ENCODE results near the gene CYP2R1.

CYP2R1 gene

DNA sequence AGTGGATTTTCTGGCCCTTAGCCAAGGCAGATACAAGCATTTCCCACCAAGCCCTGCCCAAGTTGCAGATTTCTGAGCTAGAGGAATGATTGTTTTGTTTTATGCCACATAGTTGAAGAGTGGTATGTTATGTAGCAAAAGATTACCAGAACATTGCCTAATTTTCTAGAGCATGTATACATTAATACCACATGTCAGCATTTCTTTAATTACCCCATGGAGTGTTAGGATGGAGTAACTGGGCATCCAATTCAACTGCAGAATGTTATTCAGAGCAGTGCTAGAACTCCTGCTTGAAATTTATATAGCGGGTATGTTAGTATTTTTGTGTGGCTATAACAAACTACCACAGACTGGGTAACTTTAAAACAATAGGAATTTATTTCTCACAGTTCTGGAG is 24.4 kb upstream of the CYP2R1 start:
- H4K20me1 ChIP-seq (ENCODE audit: insufficient read depth, low read length), result no peaks in the 10 kb centered on the region
- no peaks in the 10 kb centered on the region for H3K36me3 ChIP-seq (replicated peaks; ENCODE audit: low read depth, low read length)
- no peak overlapping the region for H3K27ac ChIP-seq (ENCODE audit: low read length)
- H3K9ac ChIP-seq (ENCODE audit: low read length), result no peak overlapping the region
- H3K4me2 ChIP-seq (ENCODE audit: low read length), result no peak overlapping the region
- no peaks in the 10 kb centered on the region for H3K79me2 ChIP-seq (ENCODE audit: low read length)
- H3K9me3 ChIP-seq (ENCODE audit: insufficient read depth, low read length), result no peaks in the 10 kb centered on the region
- no peaks in the 10 kb centered on the region for H3K4me1 ChIP-seq (ENCODE audit: low read length)
- peaks cover 3% of the 10 kb centered on the region; the same call in 1 of the 2 replicates for H3K27me3 ChIP-seq (ENCODE audit: low read depth, low read length)
- TF ChIP-seq, protein P1, sequence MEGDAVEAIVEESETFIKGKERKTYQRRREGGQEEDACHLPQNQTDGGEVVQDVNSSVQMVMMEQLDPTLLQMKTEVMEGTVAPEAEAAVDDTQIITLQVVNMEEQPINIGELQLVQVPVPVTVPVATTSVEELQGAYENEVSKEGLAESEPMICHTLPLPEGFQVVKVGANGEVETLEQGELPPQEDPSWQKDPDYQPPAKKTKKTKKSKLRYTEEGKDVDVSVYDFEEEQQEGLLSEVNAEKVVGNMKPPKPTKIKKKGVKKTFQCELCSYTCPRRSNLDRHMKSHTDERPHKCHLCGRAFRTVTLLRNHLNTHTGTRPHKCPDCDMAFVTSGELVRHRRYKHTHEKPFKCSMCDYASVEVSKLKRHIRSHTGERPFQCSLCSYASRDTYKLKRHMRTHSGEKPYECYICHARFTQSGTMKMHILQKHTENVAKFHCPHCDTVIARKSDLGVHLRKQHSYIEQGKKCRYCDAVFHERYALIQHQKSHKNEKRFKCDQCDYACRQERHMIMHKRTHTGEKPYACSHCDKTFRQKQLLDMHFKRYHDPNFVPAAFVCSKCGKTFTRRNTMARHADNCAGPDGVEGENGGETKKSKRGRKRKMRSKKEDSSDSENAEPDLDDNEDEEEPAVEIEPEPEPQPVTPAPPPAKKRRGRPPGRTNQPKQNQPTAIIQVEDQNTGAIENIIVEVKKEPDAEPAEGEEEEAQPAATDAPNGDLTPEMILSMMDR (IDR thresholded peaks at IDR 0.05; ENCODE audit: low read depth, low read length), result no peak
- no peak for TF ChIP-seq EZH2phosphoT487 (IDR thresholded peaks at IDR 0.05; ENCODE audit: low read depth)
- H3K4me3 ChIP-seq (ENCODE audit: low read length), result no peak overlapping the region
- no peak overlapping the region for H2AFZ ChIP-seq (ENCODE audit: low read depth, low read length)

DNA sequence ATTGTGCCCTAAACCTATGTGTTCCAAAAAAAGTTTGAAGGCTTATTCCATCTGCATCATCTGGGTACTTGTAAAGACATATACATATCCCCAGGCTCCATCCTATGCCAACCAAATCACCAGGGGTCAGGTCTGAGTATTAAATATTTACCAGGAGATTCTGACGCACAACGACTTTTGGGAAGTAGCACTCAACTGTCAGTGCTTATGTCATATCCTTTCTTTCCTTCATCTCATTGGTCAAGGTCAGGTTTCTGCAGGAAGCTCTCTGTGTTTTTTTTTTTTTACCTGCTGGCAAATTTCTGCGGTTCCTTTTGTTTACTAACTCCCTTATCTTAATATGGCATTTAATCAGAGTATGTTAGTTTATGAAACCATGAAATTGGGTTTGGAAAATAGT is 22.5 kb upstream of the CYP2R1 start:
- Histone ChIP-seq H3K27me3 (ENCODE audit: low read depth, low read length) (no peaks in the 10 kb centered on the region; the same call in 1 of the 2 replicates), H3K4me2 (ENCODE audit: low read length) (no peak overlapping the region), H3K4me1 (ENCODE audit: low read length) (no peaks in the 10 kb centered on the region), H3K9me3 (ENCODE audit: insufficient read depth, low read length) (no peaks in the 10 kb centered on the region), H2AFZ (ENCODE audit: low read depth, low read length) (no peak overlapping the region), H3K27ac (ENCODE audit: low read length) (no peak overlapping the region), H3K4me3 (ENCODE audit: low read length) (no peak overlapping the region), H3K36me3 (replicated peaks; ENCODE audit: low read depth, low read length) (no peaks in the 10 kb centered on the region), H4K20me1 (ENCODE audit: insufficient read depth, low read length) (no peaks in the 10 kb centered on the region), H3K79me2 (ENCODE audit: low read length) (no peaks in the 10 kb centered on the region), H3K9ac (ENCODE audit: low read length) (no peak overlapping the region)
- TF ChIP-seq, protein P1 (IDR thresholded peaks at IDR 0.05; ENCODE audit: low read depth, low read length), result no peak
- TF ChIP-seq EZH2phosphoT487 (IDR thresholded peaks at IDR 0.05; ENCODE audit: low read depth), result no peak

DNA sequence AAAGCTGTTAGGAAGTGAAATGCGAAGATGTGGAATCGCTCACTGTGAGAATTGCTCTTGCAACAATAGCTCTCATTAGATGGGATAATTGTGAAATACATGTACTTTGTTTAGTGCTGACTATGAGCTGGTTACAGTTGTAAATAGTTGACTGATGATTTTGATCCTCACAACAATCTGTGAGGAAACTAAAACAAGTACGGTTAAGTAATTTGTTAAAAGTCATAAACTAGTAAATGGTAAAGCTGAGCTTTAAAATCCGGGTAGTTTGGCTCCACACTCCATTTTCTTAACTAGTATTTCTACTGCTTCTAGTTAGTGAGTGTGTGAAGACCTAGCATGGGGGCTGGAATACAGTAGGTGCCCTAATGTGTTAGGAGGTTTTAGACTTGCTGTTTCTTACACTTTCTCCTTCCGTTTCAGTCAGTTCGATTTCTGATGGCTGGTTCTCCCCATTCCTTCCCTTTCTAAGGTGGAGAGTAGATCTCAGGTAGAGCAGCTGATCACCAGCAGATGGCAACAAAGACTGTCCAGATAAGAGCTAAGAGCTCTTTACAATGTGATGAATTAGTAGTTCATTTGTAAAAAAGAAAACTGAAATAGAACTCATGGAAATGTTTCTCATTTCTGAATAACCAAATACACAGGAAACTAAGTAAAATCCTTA is 16.3 kb upstream of the CYP2R1 start:
- Histone ChIP-seq H2AFZ (ENCODE audit: low read depth, low read length) (peak overlapping the region; percentile 22), H3K9ac (ENCODE audit: low read length) (peak overlapping the region; percentile 3; the same call in 1 of the 2 replicates), H3K27me3 (ENCODE audit: low read depth, low read length) (no peaks in the 10 kb centered on the region), H3K36me3 (replicated peaks; ENCODE audit: low read depth, low read length) (no peaks in the 10 kb centered on the region), H3K4me3 (ENCODE audit: low read length) (peak overlapping the region; percentile 62), H3K4me1 (ENCODE audit: low read length) (peaks cover 20% of the 10 kb centered on the region), H3K27ac (ENCODE audit: low read length) (no peak overlapping the region), H3K9me3 (ENCODE audit: insufficient read depth, low read length) (no peaks in the 10 kb centered on the region), H3K4me2 (ENCODE audit: low read length) (peak overlapping the region; percentile 84), H3K79me2 (ENCODE audit: low read length) (no peaks in the 10 kb centered on the region), H4K20me1 (ENCODE audit: insufficient read depth, low read length) (no peaks in the 10 kb centered on the region)
- TF ChIP-seq, protein P1 (IDR thresholded peaks at IDR 0.05; ENCODE audit: low read depth, low read length), result peak; percentile 86
- no peak for TF ChIP-seq EZH2phosphoT487 (IDR thresholded peaks at IDR 0.05; ENCODE audit: low read depth)

DNA sequence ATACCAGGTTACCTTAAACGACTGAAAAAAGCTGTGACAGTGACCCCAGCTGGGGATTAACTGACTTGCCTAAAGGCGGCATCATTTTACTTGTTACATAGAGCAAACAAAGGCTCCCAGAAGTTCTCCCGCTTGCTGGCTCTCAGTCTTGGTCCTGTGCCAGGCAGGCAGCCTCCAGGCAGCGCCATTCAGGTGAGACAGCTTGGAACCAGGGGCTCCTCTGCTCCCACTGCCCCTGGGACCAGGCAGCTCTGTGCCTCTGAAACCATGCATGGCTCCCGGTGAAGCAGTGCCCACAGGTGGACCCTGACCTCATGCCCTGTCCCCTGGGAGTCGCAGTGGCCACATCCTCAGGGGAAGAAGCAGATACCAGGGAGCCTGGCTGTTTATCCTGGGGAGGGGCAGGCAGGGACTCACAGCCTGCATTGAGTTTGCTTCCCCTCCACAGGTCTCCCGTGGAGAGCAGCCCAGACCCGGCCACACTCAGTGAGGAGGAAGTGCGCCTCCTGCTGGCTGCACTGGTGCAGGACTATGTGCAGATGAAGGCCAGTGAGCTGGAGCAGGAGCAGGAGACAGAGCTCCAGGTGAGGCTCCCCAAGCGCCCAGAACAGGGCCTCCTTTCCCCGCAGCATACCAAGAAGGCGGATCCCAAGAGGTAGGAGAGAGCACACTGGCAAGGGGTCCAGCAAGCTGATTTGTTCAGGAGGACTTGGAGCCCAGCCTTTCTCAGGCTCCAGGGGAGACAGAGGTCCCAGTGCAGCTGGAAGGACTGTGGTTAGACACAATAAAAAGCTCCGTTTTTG is 15.6 kb upstream of the CYP2R1 start:
- H3K9ac ChIP-seq (ENCODE audit: low read length), result peak overlapping the region; percentile 3; the same call in 1 of the 2 replicates
- H3K79me2 ChIP-seq (ENCODE audit: low read length), result no peaks in the 10 kb centered on the region
- H3K27me3 ChIP-seq (ENCODE audit: low read depth, low read length), result no peaks in the 10 kb centered on the region
- no peak overlapping the region for H3K27ac ChIP-seq (ENCODE audit: low read length)
- H3K9me3 ChIP-seq (ENCODE audit: insufficient read depth, low read length), result no peaks in the 10 kb centered on the region
- peaks cover 20% of the 10 kb centered on the region for H3K4me1 ChIP-seq (ENCODE audit: low read length)
- H4K20me1 ChIP-seq (ENCODE audit: insufficient read depth, low read length), result no peaks in the 10 kb centered on the region
- H3K4me2 ChIP-seq (ENCODE audit: low read length), result peak overlapping the region; percentile 84
- TF ChIP-seq, protein P1 (IDR thresholded peaks at IDR 0.05; ENCODE audit: low read depth, low read length), result peak; percentile 77
- TF ChIP-seq EZH2phosphoT487 (IDR thresholded peaks at IDR 0.05; ENCODE audit: low read depth), result no peak
- H3K4me3 ChIP-seq (ENCODE audit: low read length), result peak overlapping the region; percentile 62
- H2AFZ ChIP-seq (ENCODE audit: low read depth, low read length), result peak overlapping the region; percentile 51
- no peaks in the 10 kb centered on the region for H3K36me3 ChIP-seq (replicated peaks; ENCODE audit: low read depth, low read length)
